HG02981 (cell line): Measurements from ENCODE around the gene ING2.
"Not testable (repeated sequence)": the region's sequence is repeated elsewhere in the genome, so short reads cannot be mapped to it uniquely, and the experiment has no call there.

ENCODE experiments used
- ATAC-seq: cut with Tn5 transposase; IDR thresholded peaks from one replicate; pipeline ENCODE4 v1.9.1; 2021; ENCODE audit warnings: mild to moderate bottlenecking, moderate library complexity; ENCODE audit not compliant: unreplicated experiment

Gene ING2, protein sequence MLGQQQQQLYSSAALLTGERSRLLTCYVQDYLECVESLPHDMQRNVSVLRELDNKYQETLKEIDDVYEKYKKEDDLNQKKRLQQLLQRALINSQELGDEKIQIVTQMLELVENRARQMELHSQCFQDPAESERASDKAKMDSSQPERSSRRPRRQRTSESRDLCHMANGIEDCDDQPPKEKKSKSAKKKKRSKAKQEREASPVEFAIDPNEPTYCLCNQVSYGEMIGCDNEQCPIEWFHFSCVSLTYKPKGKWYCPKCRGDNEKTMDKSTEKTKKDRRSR

GRCh38 chr4:183504930-183505610 lies at the start of gene ING2:
Gene ING2 (plus strand): TSS chr4:183505058. CDS start chr4:183505196, 138 bp downstream.
- ATAC-seq = peak; percentile 39

DNA sequence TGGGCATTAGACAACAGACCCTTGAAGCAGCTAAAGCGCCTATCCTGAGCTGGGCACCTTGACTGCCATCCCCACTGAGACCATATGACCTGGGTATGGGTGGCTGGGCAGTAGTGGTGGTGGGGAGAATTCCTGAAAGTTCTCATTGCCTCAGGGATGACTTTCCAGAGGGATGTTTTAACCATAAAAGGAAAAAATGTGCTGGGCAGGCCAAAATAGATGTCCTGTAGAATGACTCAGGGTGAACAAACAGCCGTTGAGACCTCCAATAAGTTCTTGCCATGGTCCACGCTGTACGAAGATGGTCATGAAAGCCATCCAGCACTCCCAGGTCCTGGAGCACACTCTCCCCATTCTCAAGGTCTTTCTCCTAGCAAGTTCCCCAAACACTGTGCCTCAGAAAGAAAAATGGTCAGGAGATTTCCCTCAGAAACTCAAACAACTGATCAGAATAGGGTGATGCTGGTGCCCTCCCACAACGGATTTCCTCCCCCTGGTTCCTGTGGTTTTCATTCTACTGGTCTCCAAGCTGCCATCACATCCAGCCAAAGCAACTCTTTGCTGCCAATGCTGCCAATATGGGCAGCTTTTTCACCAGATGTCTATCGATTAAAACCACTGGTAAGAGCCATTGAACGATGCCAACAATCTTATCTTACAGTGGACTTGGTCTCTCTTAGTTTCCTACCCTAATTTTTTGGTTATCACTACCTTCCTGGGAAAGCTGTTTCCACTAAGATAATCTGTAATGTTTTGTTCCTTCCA lies 49.2 kb upstream of the ING2 start:
- ATAC-seq = no peak

DNA sequence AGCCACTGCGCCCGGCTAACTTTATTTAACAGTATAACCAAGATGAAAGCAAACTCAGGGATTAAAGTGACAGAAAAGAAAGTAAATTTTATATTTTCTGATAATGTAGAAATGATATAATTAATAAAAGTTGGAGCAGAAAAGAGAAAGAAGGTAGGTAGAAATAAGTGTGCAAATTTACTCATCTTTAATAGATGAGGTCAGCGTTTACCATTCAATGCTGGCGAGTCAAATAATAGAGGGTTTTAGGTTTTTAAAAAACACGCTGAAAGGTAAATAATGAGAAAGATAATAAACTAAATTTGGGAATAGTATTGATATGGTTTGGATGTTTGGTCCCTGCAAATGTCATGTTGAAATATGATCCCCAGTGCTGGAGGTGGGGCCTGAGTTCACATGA lies 46.9 kb upstream of the ING2 start:
- ATAC-seq = no peak

- not testable (repeated sequence) for ATAC-seq
These were observed 40.8 kb upstream of the ING2 start for GRCh38 chr4:183463903-183464619.

DNA sequence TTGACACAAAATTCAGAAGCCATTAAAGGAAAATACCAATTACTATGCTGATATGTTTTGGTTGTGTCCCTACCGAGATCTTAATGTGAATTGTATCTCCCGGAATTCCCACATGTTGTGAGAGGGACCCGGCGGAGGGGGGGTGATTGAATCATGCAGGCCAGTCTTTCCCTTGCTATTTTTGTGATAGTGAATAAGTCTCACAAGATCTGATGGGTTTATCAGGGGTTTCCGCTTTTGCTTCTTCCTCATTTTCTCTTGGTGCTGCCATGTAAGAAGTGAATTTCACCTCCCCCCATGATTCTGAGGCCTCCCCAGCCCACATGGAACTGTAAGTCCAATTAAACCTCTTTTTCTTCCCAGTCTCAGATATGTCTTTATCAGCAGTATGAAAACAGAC lies 39.0 kb upstream of the ING2 start:
- ATAC-seq = not testable (repeated sequence)

GRCh38 chr4:183467246-183467645 lies 37.6 kb upstream of the ING2 start:
- no peak for ATAC-seq

GRCh38 chr4:183468210-183469095 lies 36.4 kb upstream of the ING2 start:
- no peak for ATAC-seq

DNA sequence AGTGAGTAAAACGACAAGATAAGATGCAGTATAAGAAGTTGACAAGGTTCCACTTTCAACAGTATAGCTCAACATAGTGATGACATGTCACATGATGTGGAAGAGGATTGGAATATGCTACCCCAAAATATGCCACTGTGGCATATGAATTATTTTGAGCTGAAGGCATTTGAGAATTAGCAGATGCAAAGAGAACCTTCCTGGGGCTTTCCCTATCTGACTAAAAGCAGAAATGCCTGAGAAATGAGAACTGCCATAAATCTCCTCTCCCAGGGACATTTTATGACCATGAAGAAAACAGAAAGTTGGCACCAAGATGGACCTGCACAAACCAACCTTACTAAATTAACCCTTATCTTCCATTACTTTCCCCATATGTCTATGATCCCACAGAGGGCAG lies 35.6 kb upstream of the ING2 start:
- ATAC-seq = no peak

DNA sequence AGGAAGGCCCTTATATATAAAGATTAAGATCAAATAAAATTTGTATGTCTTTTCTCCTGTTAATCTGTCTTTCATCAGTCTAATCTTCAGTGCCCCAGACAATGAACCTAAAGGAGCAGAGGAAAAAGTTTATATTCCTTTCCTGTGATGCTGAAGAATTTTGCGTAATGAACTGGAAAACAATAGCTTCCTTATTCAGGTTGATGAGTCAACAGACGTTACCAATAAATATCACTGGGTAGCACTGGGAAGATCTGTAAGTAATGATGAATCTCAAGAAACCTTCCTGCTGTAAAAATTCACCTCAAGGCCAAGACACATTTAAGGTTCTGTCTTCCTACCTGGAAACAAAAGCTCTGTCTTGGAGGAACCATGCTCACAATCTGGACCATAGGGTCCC lies 34.9 kb upstream of the ING2 start:
- ATAC-seq = no peak

- no peak for ATAC-seq
These were observed 34.0 kb upstream of the ING2 start for GRCh38 chr4:183470821-183471220.

DNA sequence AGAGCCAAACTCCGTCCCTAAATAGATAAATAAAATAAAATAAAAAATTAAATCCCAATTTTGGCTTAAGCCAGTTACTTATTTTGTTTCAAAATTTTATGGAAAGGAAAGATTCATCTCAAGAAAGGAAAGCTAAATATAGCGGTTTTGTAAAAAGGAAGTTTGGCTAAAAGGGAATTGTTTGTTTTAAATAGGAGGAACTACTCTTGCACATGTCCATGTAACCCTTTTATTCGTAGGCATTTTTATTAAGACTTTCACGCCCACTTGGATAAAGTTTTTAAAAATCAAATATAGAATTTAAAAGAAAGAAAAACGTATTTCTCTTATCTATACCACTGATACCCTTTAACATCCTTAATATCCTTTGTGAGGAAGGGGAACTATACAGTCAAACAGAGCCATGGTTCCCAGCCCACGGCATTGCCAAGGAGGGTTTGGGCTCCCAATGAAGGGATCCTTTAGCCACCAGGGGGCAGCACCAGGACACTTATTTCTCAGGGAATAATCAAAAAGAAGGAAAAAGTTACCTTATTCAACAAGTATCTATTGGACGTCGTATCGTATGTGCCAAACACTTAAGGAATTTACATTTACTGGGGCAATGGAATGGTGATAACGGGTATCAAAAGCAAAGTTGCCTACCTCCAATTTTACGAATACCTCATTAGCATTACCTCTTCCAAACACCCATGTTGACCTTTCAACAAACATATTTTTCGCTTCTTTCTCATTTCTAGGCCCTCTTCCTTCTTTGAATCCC lies 32.7 kb upstream of the ING2 start:
- ATAC-seq = peak; percentile 80

DNA sequence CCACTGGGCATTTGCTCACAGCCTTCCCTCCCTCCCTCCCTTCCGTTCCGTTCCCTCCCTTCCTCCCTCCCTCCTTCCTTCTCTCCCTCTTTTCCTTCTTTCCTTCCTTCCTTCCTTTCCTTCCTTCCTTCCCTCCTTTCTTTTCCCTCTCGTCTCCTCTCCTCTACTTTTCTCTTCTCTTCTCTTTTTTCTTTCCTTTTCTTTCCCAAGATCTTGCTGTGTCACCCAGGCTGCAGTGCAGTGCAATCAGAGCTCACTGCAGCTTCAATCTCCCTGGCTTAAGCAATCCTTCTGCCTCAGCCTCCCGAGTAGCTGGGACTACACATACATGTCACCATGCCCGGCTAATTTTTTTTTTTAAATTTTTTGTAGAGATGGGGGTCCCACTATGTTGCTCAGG lies 26.7 kb upstream of the ING2 start:
- no peak for ATAC-seq

DNA sequence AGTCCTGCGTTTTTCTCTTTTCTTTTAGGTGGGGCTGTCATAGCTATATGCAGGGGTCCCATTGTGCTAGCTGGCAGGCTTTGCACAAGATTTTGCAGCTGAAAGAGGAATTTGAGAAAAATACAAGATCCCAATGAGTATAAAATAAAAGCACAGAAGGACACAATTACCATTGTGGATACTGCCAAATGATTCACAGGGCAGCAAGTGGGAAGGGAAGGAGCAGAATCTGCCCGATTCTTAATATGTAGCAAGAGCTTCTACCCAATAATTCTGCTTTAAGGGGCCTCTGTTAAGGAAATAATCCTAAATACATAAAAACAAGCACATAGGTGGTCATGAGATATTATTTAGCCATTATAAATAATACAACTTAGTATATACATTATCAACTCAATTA lies 25.9 kb upstream of the ING2 start:
- ATAC-seq = no peak

GRCh38 chr4:183482515-183483095 lies 22.3 kb upstream of the ING2 start:
- ATAC-seq = not testable (repeated sequence)

DNA sequence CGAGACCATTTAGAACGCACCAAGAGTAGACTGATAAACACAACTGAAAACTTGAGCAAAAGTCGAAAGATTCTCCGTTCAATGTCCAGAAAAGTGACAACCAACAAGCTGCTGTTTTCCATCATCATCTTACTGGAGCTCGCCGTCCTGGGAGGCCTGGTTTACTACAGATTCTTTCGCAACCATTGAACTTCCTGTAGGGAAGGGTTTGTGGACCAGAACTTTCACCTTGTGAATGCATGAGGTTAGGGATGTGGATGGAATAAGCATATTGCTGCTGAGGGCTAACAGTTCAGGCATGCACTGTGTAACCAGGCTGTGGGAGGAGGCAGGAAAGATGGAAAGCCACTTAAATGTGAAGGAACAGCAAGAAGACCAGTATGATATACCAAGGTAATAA lies 20.9 kb upstream of the ING2 start:
- ATAC-seq = no peak

GRCh38 chr4:183485411-183486160 lies 19.3 kb upstream of the ING2 start:
- no peak for ATAC-seq

GRCh38 chr4:183492791-183493222 lies 12.1 kb upstream of the ING2 start:
- ATAC-seq = no peak

GRCh38 chr4:183493246-183493645 lies 11.6 kb upstream of the ING2 start:
- ATAC-seq = no peak
